Measurements from ENCODE around the gene ZNF18. TPM values are rescaled to one million over a fixed set of nuclear protein-coding genes. Genes with fewer than 3 reads are reported as not detected.
"Not testable (repeated sequence)": the region's sequence is repeated elsewhere in the genome, so short reads cannot be mapped to it uniquely, and the experiment has no call there.

ZNF18 gene
- total and polyA plus RNA-seq, 4 donors, result 10.1 to 16.5 (median 14.1) TPM

DNA sequence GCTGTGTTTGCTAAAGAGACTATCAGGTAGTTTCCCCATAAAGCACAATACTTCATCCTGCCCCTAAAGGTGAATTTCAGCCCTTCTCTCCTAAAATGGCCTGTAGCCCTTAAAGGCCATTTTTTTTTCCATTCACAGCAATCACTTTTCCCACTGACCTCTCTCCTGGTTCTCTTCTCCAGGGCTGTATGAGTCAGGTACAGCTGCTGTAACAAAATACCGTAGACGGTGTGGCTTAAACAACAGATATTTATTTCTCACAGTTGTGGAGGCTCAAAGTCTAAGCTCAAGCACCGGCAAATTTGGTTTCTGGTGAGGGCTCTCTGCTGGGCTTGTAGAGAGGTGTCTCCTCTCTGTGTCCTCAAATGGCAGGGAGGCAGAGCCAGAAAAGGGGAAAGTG lies 44.7 kb downstream of the ZNF18 start:
- H3K27me3 ChIP-seq (ENCODE audit: control insufficient read depth, insufficient read depth, low read length), result no peaks in the 10 kb centered on the region
- peaks cover 6% of the 10 kb centered on the region for H3K4me1 ChIP-seq (ENCODE audit: control insufficient read depth, insufficient read depth, low read length)
- no peak overlapping the region for H3K27ac ChIP-seq (ENCODE audit: low read depth, low read length)
- 100% methylated on average over 1 of the region's 3 CpGs for whole genome bisulfite sequencing (ENCODE audit: insufficient coverage)
- no peak for DNase-seq (ENCODE audit: low read depth in 4 of 6, low spot score in 6 of 6)
- H3K4me3 ChIP-seq (ENCODE audit: low read depth, low read length), result no peak overlapping the region
- peaks cover 4% of the 10 kb centered on the region for H3K36me3 ChIP-seq (ENCODE audit: control insufficient read depth, insufficient read depth, low read length)
- H3K9me3 ChIP-seq (ENCODE audit: control insufficient read depth, insufficient read depth, low read length), result no peaks in the 10 kb centered on the region

DNA sequence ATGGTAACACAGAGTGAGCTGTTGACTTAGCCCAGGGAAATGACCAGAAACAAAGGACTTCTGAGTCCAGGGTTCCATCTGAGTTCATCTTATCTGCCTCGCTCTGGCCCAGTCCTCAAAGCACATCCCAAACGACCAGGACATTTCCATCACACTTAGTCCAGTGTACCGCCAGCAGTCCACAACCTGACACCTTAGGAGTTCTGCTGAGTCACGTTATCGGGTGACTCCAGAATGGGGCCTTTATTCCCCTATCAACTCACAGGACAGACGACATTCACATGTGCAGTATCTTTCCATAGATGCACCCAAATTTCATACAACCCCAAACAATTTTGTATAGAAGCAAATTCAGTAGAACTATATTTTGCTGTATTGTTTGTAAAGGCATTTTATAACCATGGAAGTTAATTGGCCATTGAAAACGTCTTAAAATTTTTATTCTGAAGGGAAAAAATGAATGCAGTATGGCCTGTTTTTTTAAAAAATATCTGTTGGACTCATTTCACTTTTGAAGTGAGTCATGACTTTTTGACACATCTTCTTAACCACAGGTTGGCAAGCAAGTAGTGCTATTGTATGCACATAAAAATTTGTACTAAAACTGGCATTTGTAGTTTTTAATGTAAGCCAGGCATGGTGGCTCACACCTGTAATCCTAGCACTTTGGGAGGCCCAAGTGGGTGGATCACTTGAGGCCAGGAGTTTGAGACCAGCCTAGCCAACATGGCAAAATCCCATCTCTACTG lies 46.3 kb downstream of the ZNF18 start:
- Histone ChIP-seq H3K9me3 (ENCODE audit: control insufficient read depth, insufficient read depth, low read length) (no peaks in the 10 kb centered on the region), H3K27ac (ENCODE audit: low read depth, low read length) (no peak overlapping the region), H3K4me3 (ENCODE audit: low read depth, low read length) (no peak overlapping the region), H3K27me3 (ENCODE audit: control insufficient read depth, insufficient read depth, low read length) (no peaks in the 10 kb centered on the region), H3K36me3 (ENCODE audit: control insufficient read depth, insufficient read depth, low read length) (peaks cover 4% of the 10 kb centered on the region), H3K4me1 (ENCODE audit: control insufficient read depth, insufficient read depth, low read length) (peaks cover 6% of the 10 kb centered on the region)
- DNase-seq (ENCODE audit: low read depth in 4 of 6, low spot score in 6 of 6), result no peak
- 90% methylated on average over 5 of the region's 7 CpGs for WGBS (ENCODE audit: insufficient coverage)

DNA sequence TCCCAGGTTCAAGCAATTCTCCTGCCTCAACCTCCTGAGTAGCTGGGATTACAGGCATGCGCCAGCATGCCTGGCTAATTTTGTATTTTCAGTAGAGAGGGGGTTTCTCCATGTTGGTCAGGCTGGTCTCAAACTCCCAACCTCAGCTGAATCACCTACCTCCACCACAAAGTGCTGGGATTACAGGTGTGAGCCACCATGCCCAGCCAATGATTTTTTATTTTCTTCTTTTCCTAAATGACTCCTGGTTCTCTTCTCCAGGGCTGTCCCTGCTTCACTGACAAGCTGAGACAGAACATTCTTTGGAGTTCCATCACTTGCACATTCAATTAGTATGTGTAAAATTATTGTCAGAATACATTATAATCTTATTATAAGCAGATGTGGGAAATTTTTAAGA lies 47.7 kb downstream of the ZNF18 start:
- H3K4me1 ChIP-seq (ENCODE audit: control insufficient read depth, insufficient read depth, low read length); DNase-seq (ENCODE audit: low read depth in 4 of 6, low spot score in 6 of 6); H3K4me3 ChIP-seq (ENCODE audit: low read depth, low read length); H3K27me3 ChIP-seq (ENCODE audit: control insufficient read depth, insufficient read depth, low read length); H3K9me3 ChIP-seq (ENCODE audit: control insufficient read depth, insufficient read depth, low read length); H3K27ac ChIP-seq (ENCODE audit: low read depth, low read length); H3K36me3 ChIP-seq (ENCODE audit: control insufficient read depth, insufficient read depth, low read length): not testable (repeated sequence)
- no CpG with 5 or more reads among the region's 1 CpG for WGBS (ENCODE audit: insufficient coverage)

DNA sequence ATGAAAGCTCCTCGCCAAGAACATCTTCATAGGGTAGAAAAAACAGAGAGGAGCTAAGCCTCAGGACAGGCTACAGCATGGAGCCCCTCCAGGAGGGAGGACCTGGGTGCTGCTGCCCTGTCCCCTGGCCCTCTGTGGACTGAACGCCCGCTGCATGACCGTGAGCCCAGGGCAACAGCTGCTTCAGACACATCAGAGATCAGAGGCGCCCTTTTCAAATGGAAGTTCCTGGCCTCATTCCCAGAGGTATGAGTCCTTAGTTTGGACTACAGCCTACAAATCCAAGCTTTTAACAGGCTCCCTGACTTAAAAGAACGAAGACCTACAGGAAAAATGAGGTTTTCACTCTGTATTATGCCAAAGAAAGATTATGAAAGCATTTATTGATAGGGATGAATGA lies 48.5 kb downstream of the ZNF18 start:
- 38% methylated on average over 5 of the region's 6 CpGs for WGBS (ENCODE audit: insufficient coverage)
- no peaks in the 10 kb centered on the region for H3K9me3 ChIP-seq (ENCODE audit: control insufficient read depth, insufficient read depth, low read length)
- peaks cover 6% of the 10 kb centered on the region for H3K36me3 ChIP-seq (ENCODE audit: control insufficient read depth, insufficient read depth, low read length)
- no peak overlapping the region for H3K27ac ChIP-seq (ENCODE audit: low read depth, low read length)
- peaks cover 6% of the 10 kb centered on the region for H3K4me1 ChIP-seq (ENCODE audit: control insufficient read depth, insufficient read depth, low read length)
- H3K4me3 ChIP-seq (ENCODE audit: low read depth, low read length), result no peak overlapping the region
- no peaks in the 10 kb centered on the region for H3K27me3 ChIP-seq (ENCODE audit: control insufficient read depth, insufficient read depth, low read length)
- DNase-seq (ENCODE audit: low read depth in 4 of 6, low spot score in 6 of 6), result peak in 5 of 6 donors; percentile 9 to 66 (median 12)

DNA sequence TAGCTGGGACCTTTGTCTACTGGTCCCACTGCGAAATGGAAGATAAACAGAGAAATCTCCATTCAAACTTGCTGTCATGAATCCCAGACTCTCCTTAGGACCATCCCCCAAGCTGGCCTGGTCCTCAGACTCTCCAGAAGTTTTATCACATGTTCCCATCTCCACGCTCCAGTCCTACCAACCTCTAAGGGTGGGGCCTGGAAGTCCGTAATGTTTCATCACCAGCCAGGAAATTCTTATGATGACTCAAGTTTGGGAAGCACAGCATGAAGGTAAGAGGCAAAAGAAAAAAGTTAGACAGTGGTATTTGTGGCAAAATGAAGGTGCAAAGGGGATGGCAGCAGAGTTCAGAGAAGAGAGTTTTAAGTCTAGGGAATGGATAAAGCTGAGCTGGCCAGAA lies 52.7 kb downstream of the ZNF18 start:
- Histone ChIP-seq H3K27me3 (ENCODE audit: control insufficient read depth, insufficient read depth, low read length) (no peaks in the 10 kb centered on the region), H3K27ac (ENCODE audit: low read depth, low read length) (no peak overlapping the region), H3K36me3 (ENCODE audit: control insufficient read depth, insufficient read depth, low read length) (peaks cover 5% of the 10 kb centered on the region), H3K4me1 (ENCODE audit: control insufficient read depth, insufficient read depth, low read length) (peaks cover 6% of the 10 kb centered on the region), H3K4me3 (ENCODE audit: low read depth, low read length) (no peak overlapping the region), H3K9me3 (ENCODE audit: control insufficient read depth, insufficient read depth, low read length) (no peaks in the 10 kb centered on the region)
- DNase-seq (ENCODE audit: low read depth in 4 of 6, low spot score in 6 of 6), result no peak
- 84% methylated on average over 2 of the region's 3 CpGs for WGBS (ENCODE audit: insufficient coverage)

DNA sequence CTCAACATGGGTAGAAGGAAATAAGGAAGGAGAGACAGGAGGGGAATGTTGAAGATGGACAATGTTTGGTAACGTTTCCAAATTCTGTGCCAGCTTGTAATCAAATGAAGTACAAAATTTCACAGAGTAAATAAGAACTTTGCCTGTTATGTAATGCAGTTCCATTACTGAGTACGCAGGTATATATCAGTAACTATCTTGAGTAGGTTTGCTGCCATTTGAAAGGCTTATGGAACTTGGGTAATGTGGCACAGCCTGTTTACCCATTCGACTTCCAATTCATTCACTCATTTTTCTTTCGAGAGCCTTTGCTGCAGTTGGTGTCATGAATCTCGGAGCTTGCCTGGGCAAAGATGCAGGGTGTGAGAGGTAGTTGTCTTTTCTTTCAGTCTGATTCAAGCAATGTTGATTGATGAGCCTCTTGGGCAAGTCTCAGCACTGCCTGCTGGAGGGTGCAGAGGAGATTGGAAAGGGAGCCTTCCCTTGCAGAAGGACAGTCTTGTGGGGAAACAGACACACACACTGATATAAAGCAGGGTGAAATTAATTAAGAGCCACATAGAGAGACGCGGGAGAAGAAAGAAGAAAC lies 53.4 kb downstream of the ZNF18 start:
- WGBS (ENCODE audit: insufficient coverage), result 58% methylated on average over 4 of the region's 7 CpGs
- H3K9me3 ChIP-seq (ENCODE audit: control insufficient read depth, insufficient read depth, low read length), result no peaks in the 10 kb centered on the region
- H3K27me3 ChIP-seq (ENCODE audit: control insufficient read depth, insufficient read depth, low read length), result no peaks in the 10 kb centered on the region
- no peak overlapping the region for H3K4me3 ChIP-seq (ENCODE audit: low read depth, low read length)
- H3K27ac ChIP-seq (ENCODE audit: low read depth, low read length), result no peak overlapping the region
- peaks cover 5% of the 10 kb centered on the region for H3K36me3 ChIP-seq (ENCODE audit: control insufficient read depth, insufficient read depth, low read length)
- no peak for DNase-seq (ENCODE audit: low read depth in 4 of 6, low spot score in 6 of 6)
- H3K4me1 ChIP-seq (ENCODE audit: control insufficient read depth, insufficient read depth, low read length), result peaks cover 5% of the 10 kb centered on the region

DNA sequence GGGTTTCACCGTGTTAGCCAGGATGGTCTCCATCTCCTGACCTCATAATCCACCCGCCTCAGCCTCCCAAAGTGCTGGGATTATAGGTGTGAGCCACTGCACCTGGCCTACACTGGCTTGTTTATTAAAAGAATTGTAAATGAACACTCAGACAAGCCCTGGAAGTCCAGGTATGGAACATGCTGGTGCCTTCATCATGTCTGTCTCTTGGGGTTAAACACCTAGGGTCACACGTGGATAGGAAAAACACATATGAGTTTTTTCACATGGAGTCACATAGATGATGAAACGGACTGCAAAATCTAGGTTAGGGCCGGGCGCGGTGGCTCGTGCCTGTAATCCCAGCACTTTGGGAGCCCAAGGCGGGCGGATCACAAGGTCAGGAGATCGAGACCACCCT lies 54.2 kb downstream of the ZNF18 start:
- not testable (repeated sequence) for H3K27me3 ChIP-seq (ENCODE audit: control insufficient read depth, insufficient read depth, low read length); H3K4me1 ChIP-seq (ENCODE audit: control insufficient read depth, insufficient read depth, low read length); H3K27ac ChIP-seq (ENCODE audit: low read depth, low read length); H3K9me3 ChIP-seq (ENCODE audit: control insufficient read depth, insufficient read depth, low read length); H3K4me3 ChIP-seq (ENCODE audit: low read depth, low read length); H3K36me3 ChIP-seq (ENCODE audit: control insufficient read depth, insufficient read depth, low read length); DNase-seq (ENCODE audit: low read depth in 4 of 6, low spot score in 6 of 6)
- WGBS (ENCODE audit: insufficient coverage), result 97% methylated on average over 9 of the region's 11 CpGs

DNA sequence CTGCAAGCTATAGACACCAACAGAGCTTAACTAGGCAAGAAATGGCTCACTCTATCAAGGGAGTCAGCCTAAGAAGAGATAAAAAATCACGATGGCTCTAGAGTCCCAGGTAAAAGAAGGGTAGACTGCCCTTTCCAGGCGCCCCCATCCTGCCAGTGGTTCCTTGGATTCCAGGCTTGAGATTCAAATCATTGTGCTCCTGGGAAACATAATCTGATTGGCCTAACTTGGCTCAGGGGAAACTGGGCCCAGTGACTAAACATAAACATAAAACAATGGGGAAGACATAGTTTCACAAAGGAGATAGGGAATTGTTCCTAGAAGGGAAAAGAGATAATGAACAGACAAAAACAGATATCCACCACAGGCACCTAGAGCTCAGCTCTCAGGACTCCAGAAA lies 56.4 kb downstream of the ZNF18 start:
- H3K4me3 ChIP-seq (ENCODE audit: low read depth, low read length), result no peak overlapping the region
- H3K27ac ChIP-seq (ENCODE audit: low read depth, low read length), result no peak overlapping the region
- WGBS (ENCODE audit: insufficient coverage), result 87% methylated on average over 2 of the region's 2 CpGs
- no peaks in the 10 kb centered on the region for H3K9me3 ChIP-seq (ENCODE audit: control insufficient read depth, insufficient read depth, low read length)
- H3K36me3 ChIP-seq (ENCODE audit: control insufficient read depth, insufficient read depth, low read length), result peaks cover 5% of the 10 kb centered on the region
- no peaks in the 10 kb centered on the region for H3K27me3 ChIP-seq (ENCODE audit: control insufficient read depth, insufficient read depth, low read length)
- H3K4me1 ChIP-seq (ENCODE audit: control insufficient read depth, insufficient read depth, low read length), result no peaks in the 10 kb centered on the region
- peak in 1 of 6 donors; percentile 51 for DNase-seq (ENCODE audit: low read depth in 4 of 6, low spot score in 6 of 6)

DNA sequence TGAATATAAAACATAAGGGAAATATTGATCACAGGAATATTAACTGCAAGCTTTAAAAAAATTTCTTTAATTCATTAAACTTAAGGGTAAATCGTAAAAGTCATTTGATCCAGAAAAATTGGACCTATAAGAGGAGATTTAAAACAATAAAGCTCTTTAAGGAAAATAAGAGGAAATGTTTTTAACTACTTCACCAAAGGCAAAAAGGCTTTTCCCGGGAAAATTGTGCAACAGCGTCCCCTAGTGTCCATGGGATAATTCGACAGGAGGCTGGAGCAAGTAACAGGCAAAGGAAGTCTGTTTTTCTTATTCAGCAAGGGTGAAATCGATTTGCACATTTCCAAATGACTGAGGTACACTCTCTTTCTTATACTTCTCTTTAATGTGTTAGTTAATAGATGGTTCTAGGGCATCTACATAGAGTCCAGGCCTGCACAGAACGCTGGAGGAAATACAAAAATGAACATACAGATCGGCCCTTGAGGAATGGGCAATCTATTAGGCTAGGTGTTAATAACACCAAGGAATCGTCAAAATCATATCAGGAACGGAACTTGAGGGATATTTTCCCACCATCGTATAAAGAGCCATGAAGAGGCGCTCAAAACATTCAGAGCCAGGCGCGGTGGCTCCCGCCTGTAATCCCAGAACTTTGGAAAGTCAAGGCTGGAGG lies 61.4 kb downstream of the ZNF18 start:
- H3K4me1 ChIP-seq (ENCODE audit: control insufficient read depth, insufficient read depth, low read length), result no peaks in the 10 kb centered on the region
- H3K36me3 ChIP-seq (ENCODE audit: control insufficient read depth, insufficient read depth, low read length), result no peaks in the 10 kb centered on the region
- no peaks in the 10 kb centered on the region for H3K9me3 ChIP-seq (ENCODE audit: control insufficient read depth, insufficient read depth, low read length)
- 49% methylated on average over 4 of the region's 14 CpGs for WGBS (ENCODE audit: insufficient coverage)
- no peak overlapping the region for H3K27ac ChIP-seq (ENCODE audit: low read depth, low read length)
- no peak overlapping the region for H3K4me3 ChIP-seq (ENCODE audit: low read depth, low read length)
- no peaks in the 10 kb centered on the region for H3K27me3 ChIP-seq (ENCODE audit: control insufficient read depth, insufficient read depth, low read length)
- peak; percentile 61 to 96 (median 84) for DNase-seq (ENCODE audit: low read depth in 4 of 6, low spot score in 6 of 6)
